GM12878 (cell line): Measurements from ENCODE around the gene CWC22. TPM values are rescaled to one million over a fixed set of nuclear protein-coding genes. Genes with fewer than 3 reads are reported as not detected.

Source experiments
- ATF7 ChIP-seq: fragments of 450-650 bp; IDR thresholded peaks from 2 replicates; pipeline ENCODE4 v1.6.1; 2016; ENCODE audit warnings: low read depth, mild to moderate bottlenecking
- EGR1 ChIP-seq, 2 experiments: IDR thresholded peaks; 1 replicate in 1 of 2; 2 replicates in 1 of 2; pipeline ENCODE4 v1.6.1; 2011 to 2012; ENCODE audit warnings: low read depth in 2 of 2, low read length in 2 of 2, borderline replicate concordance in 1 of 2, mild to moderate bottlenecking in 1 of 2, moderate library complexity in 1 of 2
- GATAD2B ChIP-seq: fragments of 450-650 bp; conservative IDR thresholded peaks from 2 replicates; pipeline ENCODE4 v1.6.1; 2017; ENCODE audit warnings: low read depth, mild to moderate bottlenecking, moderate library complexity
- NFYB ChIP-seq: IDR thresholded peaks from 2 replicates; pipeline ENCODE4 v1.6.1; 2011; ENCODE audit warnings: low read depth, mild to moderate bottlenecking, low read length, improper control_type of control experiment, moderate library complexity; ENCODE audit not compliant: insufficient read depth
- TBL1XR1 ChIP-seq: IDR thresholded peaks from 2 replicates; pipeline ENCODE4 v1.6.1; 2012; ENCODE audit warnings: low read depth, low read length, improper control_type of control experiment
- polyA plus RNA-seq, 11 experiments: library from polyadenylated mRNA; depleted of rRNA in 4 of 11; unstranded in 6 of 11; stranded (reverse) in 5 of 11; fragments of >200 nt; fragmentation: Nextera tagmentation in 4 of 11; fragmentation: Illumina TruSeq in 1 of 11; extraction: Ambion mirVana in 4 of 11; extraction: Trizol in 1 of 11; gene quantifications; 1 replicate in 1 of 11; 2 replicates in 10 of 11; pipeline versions ENCODE4 v1.2.1 to v1.2.3, GENCODE V29; 2011 to 2016; ENCODE audit warnings: inconsistent platforms in 2 of 11, missing spikeins in 2 of 11, low read depth in 1 of 11
- total RNA-seq, 4 experiments: library from RNA; depleted of rRNA in 3 of 4; stranded (reverse); fragments of >200 nt in 3 of 4; fragmentation: Illumina TruSeq in 1 of 4; extraction: Trizol in 1 of 4; gene quantifications; 2 replicates each; pipeline versions ENCODE4 v1.2.1 to v1.2.3, GENCODE V29; 2013 to 2021
- TF ChIP-seq, protein P1 (sequence below): fragments of 450-650 bp; IDR thresholded peaks from 2 replicates; pipeline ENCODE4 v1.6.1; 2014; ENCODE audit warnings: mild to moderate bottlenecking
- TF ChIP-seq, protein P2 (sequence below): fragments of 450-650 bp; conservative IDR thresholded peaks from 2 replicates; pipeline ENCODE4 v1.6.1; 2017; ENCODE audit warnings: mild to moderate bottlenecking, moderate library complexity
- TF ChIP-seq, protein P3 (sequence below): fragments of 450-650 bp; IDR thresholded peaks from 2 replicates; pipeline ENCODE4 v1.6.1; 2017; ENCODE audit warnings: mild to moderate bottlenecking

The CWC22 gene
- total and polyA plus RNA-seq, 10 of the 15 experiments (the other 5 are each of a cell fraction or from before 2014, with no cell fraction given) = 8.2 to 38.5 (median 26.3) TPM

DNA sequence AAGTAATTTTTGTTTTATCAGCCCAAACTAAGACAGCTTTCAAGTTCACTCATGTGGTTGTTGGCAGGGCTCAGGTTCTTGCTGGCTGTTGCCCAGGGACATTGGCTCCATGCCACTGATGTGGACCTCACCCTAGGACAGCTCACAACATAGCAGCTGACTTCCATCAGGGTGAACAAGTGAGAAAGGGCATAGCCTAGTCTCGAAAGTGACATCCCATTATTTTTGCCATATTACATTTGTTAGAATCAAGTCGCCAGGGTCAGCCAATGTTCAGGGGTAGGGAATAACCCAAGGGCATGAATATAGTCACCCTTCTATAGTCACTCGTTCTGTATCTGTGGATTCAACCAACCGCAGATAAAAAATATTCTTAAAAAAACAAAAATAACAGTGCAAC is 10.7 kb upstream of the CWC22 start (continued):
- TF ChIP-seq NFYB = no peak
- no peak for TF ChIP-seq ATF7
- TF ChIP-seq GATAD2B = no peak
- TF ChIP-seq TBL1XR1 = no peak
- TF ChIP-seq, protein P1, sequence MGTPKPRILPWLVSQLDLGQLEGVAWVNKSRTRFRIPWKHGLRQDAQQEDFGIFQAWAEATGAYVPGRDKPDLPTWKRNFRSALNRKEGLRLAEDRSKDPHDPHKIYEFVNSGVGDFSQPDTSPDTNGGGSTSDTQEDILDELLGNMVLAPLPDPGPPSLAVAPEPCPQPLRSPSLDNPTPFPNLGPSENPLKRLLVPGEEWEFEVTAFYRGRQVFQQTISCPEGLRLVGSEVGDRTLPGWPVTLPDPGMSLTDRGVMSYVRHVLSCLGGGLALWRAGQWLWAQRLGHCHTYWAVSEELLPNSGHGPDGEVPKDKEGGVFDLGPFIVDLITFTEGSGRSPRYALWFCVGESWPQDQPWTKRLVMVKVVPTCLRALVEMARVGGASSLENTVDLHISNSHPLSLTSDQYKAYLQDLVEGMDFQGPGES = no peak
- TF ChIP-seq, protein P2, sequence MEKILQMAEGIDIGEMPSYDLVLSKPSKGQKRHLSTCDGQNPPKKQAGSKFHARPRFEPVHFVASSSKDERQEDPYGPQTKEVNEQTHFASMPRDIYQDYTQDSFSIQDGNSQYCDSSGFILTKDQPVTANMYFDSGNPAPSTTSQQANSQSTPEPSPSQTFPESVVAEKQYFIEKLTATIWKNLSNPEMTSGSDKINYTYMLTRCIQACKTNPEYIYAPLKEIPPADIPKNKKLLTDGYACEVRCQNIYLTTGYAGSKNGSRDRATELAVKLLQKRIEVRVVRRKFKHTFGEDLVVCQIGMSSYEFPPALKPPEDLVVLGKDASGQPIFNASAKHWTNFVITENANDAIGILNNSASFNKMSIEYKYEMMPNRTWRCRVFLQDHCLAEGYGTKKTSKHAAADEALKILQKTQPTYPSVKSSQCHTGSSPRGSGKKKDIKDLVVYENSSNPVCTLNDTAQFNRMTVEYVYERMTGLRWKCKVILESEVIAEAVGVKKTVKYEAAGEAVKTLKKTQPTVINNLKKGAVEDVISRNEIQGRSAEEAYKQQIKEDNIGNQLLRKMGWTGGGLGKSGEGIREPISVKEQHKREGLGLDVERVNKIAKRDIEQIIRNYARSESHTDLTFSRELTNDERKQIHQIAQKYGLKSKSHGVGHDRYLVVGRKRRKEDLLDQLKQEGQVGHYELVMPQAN = no peak
- TF ChIP-seq, protein P3, sequence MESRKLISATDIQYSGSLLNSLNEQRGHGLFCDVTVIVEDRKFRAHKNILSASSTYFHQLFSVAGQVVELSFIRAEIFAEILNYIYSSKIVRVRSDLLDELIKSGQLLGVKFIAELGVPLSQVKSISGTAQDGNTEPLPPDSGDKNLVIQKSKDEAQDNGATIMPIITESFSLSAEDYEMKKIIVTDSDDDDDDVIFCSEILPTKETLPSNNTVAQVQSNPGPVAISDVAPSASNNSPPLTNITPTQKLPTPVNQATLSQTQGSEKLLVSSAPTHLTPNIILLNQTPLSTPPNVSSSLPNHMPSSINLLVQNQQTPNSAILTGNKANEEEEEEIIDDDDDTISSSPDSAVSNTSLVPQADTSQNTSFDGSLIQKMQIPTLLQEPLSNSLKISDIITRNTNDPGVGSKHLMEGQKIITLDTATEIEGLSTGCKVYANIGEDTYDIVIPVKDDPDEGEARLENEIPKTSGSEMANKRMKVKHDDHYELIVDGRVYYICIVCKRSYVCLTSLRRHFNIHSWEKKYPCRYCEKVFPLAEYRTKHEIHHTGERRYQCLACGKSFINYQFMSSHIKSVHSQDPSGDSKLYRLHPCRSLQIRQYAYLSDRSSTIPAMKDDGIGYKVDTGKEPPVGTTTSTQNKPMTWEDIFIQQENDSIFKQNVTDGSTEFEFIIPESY = no peak
- TF ChIP-seq EGR1 (IDR thresholded peaks at IDR 0.05; ENCODE audit: borderline replicate concordance in 1 of 2, low read depth in 2 of 2, low read length in 2 of 2) = no peak
